ENCODE measurements around the gene SKOR1.
A peak's percentile ranks its signal among the peaks of the same experiment; 100 is the strongest.

Gene SKOR1

DNA sequence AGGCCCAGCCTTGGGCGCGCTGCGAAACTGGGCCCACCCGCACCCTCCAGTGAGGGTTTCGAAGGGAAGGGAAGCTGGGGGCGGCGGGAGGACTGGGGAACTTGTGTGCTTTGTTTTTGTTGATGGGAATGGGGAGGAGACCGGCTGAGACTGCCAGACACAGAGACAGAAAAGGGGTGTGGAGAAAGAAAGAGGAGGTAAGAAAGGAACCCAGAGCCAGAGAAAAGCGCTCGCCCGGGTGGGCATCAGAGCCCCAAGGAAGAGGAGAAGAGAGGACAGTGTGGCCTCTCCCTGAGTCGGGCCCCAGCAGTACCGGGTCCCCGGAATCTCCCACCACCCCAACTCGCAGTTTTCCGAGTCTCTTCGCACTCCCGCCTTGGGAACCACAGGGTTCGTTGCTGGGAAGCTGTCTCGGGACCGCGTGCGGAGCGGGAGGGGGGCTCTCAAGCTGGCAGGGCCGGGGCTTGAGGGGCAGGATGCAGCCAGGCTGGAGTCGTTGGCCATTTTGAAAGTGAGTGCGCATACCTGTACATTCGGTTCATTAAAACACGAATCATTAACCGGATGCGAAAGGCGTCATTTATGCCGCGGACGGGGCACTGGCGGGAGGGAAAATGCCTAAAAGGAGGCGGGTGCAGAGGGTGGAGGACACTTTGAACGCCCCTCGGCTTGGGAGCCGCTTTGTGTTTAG, 3.1 kb downstream of the SKOR1 start:
- DNase-seq (ENCODE audit: low read depth): no peak
- TF ChIP-seq, protein P1, sequence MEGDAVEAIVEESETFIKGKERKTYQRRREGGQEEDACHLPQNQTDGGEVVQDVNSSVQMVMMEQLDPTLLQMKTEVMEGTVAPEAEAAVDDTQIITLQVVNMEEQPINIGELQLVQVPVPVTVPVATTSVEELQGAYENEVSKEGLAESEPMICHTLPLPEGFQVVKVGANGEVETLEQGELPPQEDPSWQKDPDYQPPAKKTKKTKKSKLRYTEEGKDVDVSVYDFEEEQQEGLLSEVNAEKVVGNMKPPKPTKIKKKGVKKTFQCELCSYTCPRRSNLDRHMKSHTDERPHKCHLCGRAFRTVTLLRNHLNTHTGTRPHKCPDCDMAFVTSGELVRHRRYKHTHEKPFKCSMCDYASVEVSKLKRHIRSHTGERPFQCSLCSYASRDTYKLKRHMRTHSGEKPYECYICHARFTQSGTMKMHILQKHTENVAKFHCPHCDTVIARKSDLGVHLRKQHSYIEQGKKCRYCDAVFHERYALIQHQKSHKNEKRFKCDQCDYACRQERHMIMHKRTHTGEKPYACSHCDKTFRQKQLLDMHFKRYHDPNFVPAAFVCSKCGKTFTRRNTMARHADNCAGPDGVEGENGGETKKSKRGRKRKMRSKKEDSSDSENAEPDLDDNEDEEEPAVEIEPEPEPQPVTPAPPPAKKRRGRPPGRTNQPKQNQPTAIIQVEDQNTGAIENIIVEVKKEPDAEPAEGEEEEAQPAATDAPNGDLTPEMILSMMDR (conservative IDR thresholded peaks at IDR 0.05; ENCODE audit: low read length): no peak
- H3K4me3 ChIP-seq (ENCODE audit: low read length): no peak overlapping the region

DNA sequence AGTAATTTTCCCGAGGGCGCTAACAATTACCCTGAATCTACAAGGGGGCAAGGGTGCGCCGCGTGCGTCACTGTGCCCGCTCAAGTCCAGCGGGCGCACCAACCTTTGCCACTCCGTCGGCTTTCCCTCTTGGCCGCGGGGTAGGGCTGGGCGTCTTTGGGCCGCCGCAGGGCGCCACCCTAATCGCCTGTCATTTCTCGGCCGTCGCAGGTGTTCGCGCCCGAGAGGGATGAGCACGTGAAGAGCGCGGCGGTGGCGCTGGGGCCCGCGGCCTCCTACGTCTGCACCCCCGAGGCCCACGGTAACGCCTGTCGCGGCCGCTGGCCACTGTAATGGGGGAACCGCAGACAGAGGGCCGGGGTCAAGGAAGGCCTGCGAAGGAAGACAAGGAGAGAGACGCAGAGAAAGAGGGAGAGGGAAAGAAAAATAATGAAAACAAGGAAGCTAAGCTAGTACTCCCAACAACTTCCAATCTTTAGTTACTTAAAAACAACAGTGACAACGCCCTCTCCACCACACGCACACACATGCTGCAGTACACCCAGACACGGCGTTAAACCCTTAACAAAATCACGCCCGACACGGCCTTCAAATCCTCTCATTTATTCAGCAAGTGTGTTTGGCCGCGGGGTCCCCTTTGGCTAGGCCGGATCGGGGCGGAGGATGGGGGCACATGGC, 3.8 kb downstream of the SKOR1 start:
- no peak for DNase-seq (ENCODE audit: low read depth)
- TF ChIP-seq, protein P1 (conservative IDR thresholded peaks at IDR 0.05; ENCODE audit: low read length): no peak
- no peak overlapping the region for H3K4me3 ChIP-seq (ENCODE audit: low read length)

DNA sequence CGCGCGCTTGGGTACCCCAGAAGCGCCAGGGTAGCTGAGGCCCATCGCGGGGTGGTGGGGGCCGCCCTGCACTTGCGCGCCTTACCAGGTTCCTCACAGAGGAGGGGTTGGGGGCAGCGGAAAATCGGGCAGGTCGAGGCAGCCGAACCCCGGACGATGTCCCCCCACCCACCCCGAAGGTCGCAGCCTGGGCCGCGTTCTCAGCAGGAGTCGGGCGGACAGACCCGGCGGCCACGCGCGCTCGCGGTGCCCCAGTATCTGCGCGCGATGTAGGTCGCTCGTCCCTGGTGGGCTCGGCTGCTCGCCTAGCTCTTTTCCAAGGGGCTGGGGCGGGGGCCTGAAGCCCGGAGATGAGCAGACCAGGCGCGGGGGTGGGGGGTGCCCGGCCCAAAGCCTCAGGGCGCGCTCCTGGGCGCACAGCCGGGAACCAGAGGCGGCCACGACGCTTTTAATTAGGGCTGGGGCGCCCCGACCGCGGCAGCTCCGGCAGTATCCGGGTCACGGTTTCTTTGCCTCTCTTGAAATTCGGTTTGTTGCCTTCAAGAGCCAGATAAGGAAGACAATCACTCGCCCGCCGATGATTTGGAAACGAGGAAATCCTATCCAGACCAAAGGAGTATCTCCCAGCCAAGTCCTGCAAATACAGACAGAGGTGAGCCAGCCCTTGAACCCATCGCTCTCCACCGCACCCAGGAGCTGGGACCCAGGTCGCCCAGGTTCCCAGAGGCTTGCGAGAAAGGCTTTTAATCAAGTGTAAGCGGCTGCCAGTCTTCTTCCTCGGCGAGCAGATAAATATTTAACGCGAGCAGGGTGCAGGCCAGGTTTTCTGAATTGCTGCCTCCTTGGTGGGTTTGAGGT, 4.6 kb downstream of the SKOR1 start:
- no peak overlapping the region for H3K4me3 ChIP-seq (ENCODE audit: low read length)
- TF ChIP-seq, protein P1 (conservative IDR thresholded peaks at IDR 0.05; ENCODE audit: low read length): no peak
- no peak for DNase-seq (ENCODE audit: low read depth)

DNA sequence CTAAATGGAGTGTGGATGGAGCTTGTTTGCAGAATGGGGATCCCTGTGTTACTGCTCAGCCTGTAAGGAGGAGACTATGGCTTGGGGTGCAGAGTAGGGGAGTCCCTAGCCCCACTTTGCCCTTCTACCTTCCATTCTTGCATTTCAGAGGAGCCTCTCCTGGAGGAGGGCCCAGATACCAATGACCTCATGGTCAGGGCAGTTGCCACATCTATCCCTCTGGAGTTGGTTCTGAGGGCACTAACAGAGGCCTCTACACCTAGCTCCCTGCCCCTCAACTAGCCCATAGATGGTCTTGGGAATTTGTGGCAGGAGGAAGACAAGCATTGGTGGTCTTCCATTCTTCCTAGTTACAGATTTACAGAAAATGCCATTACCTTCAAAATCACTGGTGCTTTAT, 6.1 kb downstream of the SKOR1 start:
- no peak for DNase-seq (ENCODE audit: low read depth)
- TF ChIP-seq, protein P1 (conservative IDR thresholded peaks at IDR 0.05; ENCODE audit: low read length): no peak
- H3K4me3 ChIP-seq (ENCODE audit: low read length): no peak overlapping the region

DNA sequence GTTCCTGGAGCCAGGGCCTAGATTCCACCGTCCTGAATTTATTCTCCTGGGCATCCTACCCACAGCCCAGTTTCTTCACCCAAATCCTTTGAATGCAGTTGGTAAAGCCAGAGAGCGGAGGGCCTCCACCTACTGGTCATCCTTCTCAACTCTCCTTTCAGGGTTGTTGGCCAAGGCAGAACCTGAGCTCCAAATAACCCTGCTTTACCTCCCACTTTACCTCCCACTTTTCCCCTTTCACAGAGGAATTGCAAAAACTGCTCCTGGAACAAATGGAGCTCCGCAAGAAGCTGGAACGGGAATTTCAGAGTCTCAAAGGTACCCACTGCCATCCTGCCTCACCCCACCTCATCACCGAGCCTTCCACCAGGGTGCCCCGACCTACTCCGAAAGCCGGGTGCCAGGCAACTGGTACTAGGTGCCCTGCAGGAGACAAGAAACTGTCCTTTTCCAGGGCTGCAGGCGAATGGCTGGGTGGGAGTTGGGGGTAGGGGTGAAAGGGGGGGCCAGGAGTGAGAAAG, 6.8 kb downstream of the SKOR1 start:
- peak; percentile 24 for DNase-seq (ENCODE audit: low read depth)
- no peak overlapping the region for H3K4me3 ChIP-seq (ENCODE audit: low read length)

DNA sequence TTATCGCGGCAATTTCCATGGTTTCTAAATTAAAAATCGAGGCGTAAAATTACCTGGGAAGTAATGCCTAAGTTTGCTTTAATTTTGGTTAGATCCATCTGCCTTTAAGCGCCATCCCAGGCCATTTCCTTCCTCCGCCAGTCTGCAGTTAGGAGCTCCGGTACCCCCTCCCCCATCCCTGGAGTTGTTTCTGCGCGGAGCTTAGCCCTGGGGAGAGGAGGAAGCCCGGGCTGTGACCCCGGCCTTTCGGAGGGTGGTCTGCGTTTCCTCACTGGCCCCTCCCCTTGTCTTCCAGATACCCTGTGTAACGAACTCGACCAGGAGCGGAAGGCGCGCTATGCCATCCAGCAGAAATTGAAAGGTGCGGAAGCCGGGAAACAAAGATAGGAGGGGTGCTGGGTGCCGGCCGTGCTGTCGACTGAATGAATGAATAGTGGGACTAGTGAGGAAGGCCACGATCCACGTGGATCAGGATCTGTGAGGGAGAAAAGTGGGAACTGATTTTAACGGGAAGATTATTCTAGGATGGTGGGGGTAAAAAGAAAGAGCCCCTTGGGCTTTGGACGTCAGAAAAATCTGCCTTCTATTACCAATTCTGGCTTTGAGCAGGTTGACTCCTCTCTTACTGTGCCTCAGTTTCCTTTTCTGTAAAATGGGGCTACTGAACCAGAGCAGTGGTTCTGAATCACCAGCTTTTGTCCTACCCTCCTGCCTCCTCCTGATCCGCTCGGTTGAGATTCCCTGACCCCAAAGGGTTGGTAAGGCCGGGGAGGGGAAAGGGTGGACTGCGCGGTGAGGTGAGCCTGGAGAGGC, 7.8 kb downstream of the SKOR1 start:
- TF ChIP-seq, protein P1 (conservative IDR thresholded peaks at IDR 0.05; ENCODE audit: low read length): no peak
- DNase-seq (ENCODE audit: low read depth): no peak
- peak overlapping the region; percentile 40 for H3K4me3 ChIP-seq (ENCODE audit: low read length)

More for the DNA sequence above, 6.8 kb downstream of the SKOR1 start:
- TF ChIP-seq, protein P1 (conservative IDR thresholded peaks at IDR 0.05; ENCODE audit: low read length): peak; percentile 40

Measured in AG10803 (cell line).